GM21423 (cell line): ENCODE measurements around the gene RNF150.
"Not testable (repeated sequence)": the region's sequence is repeated elsewhere in the genome, so short reads cannot be mapped to it uniquely, and the experiment has no call there.

Experiments used
- ATAC-seq: cut with Tn5 transposase; IDR thresholded peaks from one replicate; pipeline ENCODE4 v1.9.1; 2021; ENCODE audit warnings: mild to moderate bottlenecking, moderate library complexity; ENCODE audit not compliant: unreplicated experiment

Gene RNF150

GRCh38 chr4:141133146-141133998 is at the start of gene RNF150:
RNF150 (minus strand) TSS chr4:141133469.
- ATAC-seq, result peak; percentile 69

DNA sequence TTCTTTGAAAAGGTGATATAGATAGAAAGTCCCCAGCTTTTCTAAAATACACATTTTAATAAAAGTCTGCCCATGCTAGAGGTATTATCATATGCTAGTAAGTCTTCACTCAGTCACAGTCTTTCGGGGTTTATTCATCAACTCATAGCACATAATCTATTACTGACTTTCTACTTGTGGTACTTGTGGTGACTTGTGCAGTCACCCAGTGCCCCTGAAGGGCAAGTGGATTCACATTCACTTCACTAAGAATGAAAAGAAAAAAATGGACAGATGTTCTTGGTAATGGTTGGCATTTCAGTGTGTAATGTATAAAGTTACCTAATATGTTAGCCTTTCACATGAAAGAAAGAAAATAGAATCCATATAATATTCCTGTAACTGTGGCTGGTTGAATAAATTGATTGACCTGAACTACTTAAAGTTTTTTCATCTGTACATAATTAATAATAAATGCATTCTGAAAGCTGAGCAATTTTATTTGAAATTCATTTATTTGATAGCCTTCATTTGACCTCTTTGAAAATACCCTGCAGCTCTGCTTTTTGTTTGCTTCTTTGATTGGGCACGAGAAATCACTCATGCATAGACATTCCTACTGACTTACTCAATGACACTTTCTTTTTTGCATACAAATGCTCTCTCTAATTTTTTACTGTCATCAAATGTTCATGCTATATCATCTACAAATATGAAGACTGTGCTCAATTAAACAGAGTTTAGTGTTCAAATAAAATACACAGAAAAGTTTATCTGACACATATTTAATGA is 47.9 kb upstream of the RNF150 start:
- ATAC-seq, result peak; percentile 76

- no peak for ATAC-seq
Observed at GRCh38 chr4:141179474-141180373, 46.5 kb upstream of the RNF150 start.

DNA sequence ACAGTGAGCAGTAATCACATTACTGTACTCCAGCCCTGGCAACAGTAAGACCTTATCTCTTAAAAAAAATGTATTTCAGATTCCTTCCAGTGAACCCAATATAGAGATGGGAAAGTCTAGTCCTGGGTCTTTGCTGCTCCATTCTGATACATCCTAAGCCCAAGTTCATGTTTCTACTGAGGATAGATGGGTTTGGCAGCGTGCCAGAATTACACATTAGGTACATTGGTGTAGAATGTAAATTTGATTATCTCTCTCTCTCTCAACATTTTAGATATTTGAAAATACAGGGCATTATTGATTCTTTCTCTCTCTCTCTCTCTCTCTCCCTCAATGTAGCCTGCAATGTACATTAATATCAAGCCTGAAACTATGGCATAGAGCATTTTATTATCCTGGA is 43.9 kb upstream of the RNF150 start:
- no peak for ATAC-seq

DNA sequence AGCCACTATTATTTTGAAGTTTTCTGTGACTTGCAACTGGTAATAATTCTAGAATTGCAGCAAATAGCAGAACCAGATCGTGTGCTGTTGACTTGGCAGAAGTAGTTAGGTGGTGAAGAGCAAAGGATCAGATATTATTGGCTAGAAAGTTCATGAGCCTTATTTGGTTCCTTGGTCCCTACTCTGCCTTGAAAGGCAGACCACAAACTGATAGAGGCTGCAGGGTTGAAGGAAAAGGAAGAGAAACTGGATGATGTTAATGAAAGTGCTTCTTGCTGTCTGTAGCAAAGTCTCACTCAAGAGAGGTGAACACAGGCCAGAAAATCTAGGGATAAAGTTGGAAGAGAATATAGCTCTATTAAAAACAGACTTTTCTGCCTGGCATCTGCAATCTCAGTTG is 41.2 kb upstream of the RNF150 start:
- ATAC-seq, result peak; percentile 46

- no peak for ATAC-seq
Observed at GRCh38 chr4:141170671-141171070, 37.4 kb upstream of the RNF150 start.

DNA sequence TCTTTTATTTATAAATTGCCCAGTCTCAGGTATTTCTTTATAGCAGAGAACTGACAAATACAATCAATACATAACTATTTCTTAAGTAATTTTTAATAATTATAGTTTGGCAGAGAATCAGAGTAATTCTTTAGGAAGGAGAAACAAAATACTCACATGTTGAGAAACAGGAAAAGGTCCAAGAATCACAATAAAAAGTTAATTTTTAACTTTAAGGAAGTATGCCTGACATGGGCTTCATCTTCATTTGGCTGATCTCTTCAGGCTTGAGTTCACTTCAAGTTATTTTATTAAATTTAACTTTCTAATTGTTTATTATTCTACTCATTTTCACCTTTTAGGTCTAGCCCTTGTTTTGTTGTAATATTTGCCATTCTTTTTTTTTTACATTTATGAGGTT is 36.1 kb upstream of the RNF150 start:
- ATAC-seq, result no peak

GRCh38 chr4:141165001-141165400 is 31.7 kb upstream of the RNF150 start:
- not testable (repeated sequence) for ATAC-seq

DNA sequence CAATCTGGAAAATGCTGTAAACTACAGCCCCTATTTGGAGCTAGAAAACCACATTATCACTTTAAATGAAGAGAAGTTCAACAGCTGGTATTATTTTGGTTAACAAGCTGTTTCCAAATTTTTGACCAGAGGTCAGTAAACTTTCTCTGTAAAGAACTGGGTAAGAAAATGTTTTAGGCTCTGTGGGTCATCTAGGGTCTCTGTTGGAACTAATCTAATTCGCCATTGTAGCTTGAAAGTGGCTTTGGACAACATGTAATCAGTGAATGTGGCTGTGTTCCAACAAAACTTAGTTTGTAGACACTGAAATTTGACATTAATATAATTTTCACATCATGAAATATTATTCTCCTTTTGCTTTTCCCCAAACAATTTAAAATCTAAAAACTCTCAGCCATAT is 25.8 kb upstream of the RNF150 start:
- no peak for ATAC-seq

DNA sequence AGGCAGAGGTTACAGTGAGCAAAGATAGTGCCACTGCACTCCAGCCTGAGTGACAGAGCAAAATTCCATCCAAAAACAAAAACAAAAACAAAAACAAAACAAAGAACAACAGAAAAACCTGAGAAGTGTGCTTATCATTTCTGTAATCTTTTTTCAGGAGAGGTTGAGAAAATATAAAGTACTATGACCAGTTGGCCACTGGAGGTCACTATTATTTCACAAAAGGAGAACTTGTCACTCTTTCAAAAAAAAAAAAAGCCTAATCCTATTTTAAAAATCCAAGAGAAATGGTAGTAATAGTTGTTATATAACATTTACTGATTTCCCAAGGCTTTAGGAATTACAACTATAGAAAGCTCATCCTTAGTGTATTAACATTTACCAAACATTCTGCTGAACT is 24.9 kb upstream of the RNF150 start:
- ATAC-seq, result no peak

DNA sequence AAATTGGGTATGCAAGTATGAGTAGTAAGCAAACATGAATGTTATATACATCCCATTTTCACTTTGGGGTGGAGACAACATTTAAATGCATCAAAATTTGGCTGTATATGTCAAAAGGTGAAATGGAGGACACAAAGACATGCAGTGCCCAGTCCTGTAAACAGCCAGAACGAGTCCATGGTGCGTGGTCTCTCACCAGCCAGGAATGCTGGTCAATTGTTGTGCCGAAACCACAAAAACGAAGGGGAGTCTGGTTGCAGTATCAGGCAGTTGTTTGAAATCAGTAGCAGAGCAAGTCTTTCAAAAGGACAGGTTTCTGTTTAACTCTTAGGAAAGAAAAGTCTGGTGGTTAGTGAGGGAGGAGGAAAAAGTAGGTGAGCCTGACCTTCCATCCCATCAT is 22.3 kb upstream of the RNF150 start:
- ATAC-seq, result no peak

DNA sequence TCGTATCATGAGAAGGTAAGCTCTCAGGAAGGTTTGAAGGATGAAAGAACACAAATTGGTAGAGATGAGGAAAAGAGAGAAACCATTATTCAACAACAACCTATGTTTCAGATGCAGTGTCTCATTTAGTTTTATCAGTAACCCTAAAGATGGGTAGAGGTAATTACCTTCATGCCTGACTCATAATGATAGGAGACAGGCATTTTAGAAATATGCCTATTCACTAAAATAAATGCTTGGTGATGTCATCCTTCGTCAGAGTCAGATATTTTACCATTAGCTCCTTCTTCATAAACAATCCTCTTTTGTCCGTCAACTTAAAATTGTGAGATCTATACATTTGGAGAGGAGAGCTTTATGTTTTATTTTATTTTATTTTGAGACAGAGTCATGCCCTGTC is 21.5 kb upstream of the RNF150 start:
- ATAC-seq, result no peak

DNA sequence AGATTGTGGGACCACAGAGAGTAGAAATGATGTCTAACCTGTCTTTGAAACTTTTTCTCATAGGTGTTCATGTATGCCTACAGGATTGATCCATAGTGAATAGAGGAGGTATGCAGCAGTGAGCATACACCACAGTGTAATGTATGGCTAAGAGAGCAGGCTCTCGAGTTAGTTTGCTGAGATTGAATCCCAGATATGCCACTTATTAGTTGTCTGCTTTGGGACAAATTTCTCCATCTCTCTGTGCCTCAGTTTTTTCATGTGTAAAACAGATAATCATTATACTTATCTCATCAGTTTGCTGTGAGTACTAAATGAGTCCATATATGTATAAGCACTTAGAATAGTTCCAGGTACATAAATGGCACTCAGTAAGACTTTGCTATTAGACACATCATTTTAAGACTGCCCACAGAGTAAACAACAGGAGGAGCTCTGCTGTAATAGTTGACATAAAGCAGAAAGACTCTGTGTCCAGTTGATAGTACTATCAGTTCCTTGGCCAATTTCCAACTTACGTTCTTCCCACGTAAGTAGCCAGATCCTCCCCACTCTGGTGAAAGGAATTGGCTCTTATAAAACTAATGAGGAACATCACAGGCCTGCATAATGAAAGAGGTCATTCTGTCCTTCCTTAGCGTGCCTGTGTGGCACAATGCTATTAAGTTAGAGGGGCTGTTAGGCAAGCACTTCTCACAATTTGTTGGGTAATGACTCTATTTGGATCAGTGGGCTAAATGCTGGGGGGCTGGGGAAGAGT is 20.7 kb upstream of the RNF150 start:
- ATAC-seq, result no peak

- no peak for ATAC-seq
Observed at GRCh38 chr4:141144207-141144606, 10.9 kb upstream of the RNF150 start.

- ATAC-seq, result no peak
Observed at GRCh38 chr4:141142423-141142822, 9.2 kb upstream of the RNF150 start.

GRCh38 chr4:141140391-141141200 is 7.3 kb upstream of the RNF150 start:
- ATAC-seq, result no peak

DNA sequence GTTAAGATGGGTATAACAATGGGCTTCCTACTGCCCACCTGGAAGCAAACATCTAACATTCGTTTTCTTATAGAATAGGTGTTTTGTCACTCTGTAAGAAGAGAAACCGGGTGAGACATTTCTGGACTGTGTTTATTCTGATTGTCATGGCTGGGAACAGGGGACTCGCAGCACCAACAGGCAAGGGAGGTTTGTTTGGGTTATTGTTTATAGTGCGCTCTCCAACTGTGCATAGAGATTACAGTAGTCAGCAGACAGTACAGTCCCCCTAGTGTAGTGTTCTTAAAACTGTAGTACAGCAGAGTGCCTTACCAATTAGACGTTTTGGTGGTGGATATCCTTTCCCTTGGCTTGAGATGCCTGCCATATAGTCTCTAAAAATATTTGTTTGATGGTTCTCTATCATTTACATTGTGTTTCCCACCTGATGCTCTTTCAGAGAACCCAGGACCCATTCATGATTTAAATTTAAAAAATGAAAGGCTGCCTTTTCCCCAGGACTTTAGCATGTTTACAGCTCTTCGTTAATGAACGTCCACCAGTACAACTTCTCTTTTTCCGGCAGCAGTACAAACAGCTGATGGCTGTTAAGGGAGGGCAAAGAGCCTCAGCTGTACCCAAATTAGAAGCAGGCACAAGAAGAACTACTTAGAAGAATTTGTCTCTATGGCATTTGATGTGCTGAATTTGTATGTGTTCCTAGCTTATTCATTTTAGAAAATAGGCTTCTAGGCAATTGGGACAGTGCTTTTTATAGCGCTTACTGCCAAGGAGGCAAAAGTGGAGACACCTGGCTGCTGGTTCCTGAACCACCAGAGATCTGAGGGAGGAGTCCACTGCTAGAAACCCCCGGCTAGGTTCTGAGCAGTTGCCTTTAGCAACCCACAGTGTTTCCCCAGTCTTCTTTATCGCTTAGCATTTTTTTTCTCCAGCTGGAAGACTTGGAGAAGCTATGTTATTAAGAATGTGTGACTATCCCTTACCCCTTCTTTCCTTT is 1.0 kb upstream of the RNF150 start:
- no peak for ATAC-seq

GRCh38 chr4:141132709-141133145 is 542 bp downstream of the RNF150 start:
- peak; percentile 19 for ATAC-seq
